COLO668 (cell line): ENCODE results near the gene OR2H2.

Experiments
- DNase-seq: peaks from one replicate; lab custom pipeline; 2025; ENCODE audit not compliant: unreplicated experiment; lab: John Stamatoyannopoulos, UW

The OR2H2 gene

GRCh38 chr6:29584821-29585220 lies at the start of gene OR2H2:
TSS of gene OR2H2 (plus strand) at chr6:29585121. CDS start at chr6:29587945, 2,824 bp downstream.
- DNase-seq, result no peak

DNA sequence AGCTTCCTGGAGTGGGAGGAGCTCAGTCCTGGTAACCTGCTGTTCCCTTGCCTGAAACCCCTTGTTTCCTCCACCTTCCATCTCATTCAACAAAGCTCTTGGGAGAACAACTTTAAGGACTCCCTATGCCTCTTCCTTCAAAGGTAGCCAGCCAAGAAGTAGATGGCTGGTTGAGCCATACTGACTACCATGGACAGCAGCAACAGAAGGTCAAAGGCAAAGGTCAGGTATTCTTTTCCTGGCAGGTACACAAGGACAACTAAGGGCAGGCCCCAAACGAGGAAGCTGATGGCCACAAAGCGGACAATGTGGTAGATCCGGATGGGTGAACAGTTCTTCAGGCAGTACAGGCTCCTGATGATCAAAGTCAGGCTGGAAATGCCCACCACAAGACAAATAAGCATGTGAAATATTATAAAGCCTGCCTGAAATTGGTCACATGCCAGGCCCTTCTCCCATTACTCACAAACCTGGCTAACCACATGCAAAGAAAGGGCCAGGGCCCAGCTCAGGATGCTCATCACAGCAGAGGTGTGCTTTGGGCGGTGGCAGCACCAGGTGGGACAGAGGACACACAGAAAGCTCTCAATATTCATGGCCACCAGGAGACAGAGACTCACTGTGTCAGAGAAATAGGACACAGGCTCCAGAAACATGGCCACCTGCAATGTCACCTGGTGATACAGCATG lies 47.1 kb upstream of the OR2H2 start:
- no peak for DNase-seq

DNA sequence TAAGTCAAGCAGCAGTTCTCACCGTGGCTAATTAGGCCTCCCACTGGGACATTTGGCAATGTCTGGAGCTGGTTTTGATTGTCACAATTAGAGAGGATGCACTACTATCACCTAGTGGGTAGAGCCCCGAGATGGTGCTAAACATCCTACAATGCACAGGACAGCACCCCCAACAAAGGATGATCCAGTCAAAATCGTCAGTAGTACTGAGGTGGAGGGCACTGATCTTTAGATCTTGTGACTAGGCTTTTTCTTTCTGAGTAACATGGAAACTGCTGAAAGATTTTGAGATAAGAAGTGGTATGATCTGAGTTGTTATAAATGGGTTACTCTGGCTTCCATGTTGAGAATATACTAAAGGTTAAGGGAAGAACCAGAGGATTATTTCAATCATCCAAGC lies 37.3 kb upstream of the OR2H2 start:
- DNase-seq, result no peak

GRCh38 chr6:29552512-29553051 lies 32.3 kb upstream of the OR2H2 start:
- no peak for DNase-seq

- no peak for DNase-seq
Observed at GRCh38 chr6:29553268-29554057, 31.5 kb upstream of the OR2H2 start.

- no peak for DNase-seq
Observed at GRCh38 chr6:29554764-29555163, 30.2 kb upstream of the OR2H2 start.

DNA sequence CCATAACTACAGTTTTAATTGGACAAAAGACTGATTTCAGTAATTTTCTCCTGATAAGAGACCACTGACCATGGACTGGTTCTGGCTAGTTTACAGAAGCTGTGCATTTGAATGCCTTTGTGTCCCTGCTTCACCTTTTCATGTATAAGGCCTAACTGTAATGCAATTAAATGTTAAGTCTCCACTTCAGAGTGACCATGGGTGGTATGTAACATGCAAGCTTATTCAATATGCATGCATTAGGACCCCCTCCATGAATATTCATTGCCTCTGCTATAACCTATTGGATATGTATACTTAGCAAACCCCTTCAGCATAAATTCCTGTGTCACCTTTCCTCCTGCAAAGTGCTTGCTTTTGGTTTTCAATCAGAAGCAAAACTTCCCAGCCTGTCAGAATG lies 27.6 kb upstream of the OR2H2 start:
- no peak for DNase-seq

DNA sequence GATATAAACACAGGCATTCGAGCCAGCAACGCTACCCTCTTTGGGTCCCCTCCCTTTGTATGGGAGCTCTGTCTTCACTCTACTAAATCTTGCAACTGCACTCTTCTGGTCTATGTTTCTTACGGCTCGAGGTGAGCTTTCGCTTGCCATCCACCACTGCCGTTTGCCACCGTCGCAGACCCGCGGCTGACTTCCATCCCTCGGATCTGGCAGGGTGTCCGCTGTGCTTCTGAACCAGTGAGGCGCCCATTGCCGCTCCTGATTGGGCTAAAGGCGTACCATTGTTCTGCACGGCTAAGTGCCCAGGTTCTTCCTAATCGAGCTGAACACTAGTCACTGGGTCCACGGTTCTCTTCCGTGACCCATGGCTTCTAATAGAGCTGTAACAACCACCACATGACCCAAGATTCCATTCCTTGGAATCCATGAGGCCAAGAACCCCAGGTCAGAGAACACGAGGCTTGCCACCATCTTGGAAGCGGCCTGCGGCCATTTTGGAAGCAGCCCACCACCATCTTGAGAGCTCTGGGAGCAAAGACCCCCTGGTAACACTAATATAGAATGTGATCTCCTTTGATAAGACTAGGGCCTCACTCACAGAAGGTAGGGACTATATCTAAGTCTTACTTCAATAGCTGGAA lies 26.4 kb upstream of the OR2H2 start:
- no peak for DNase-seq

DNA sequence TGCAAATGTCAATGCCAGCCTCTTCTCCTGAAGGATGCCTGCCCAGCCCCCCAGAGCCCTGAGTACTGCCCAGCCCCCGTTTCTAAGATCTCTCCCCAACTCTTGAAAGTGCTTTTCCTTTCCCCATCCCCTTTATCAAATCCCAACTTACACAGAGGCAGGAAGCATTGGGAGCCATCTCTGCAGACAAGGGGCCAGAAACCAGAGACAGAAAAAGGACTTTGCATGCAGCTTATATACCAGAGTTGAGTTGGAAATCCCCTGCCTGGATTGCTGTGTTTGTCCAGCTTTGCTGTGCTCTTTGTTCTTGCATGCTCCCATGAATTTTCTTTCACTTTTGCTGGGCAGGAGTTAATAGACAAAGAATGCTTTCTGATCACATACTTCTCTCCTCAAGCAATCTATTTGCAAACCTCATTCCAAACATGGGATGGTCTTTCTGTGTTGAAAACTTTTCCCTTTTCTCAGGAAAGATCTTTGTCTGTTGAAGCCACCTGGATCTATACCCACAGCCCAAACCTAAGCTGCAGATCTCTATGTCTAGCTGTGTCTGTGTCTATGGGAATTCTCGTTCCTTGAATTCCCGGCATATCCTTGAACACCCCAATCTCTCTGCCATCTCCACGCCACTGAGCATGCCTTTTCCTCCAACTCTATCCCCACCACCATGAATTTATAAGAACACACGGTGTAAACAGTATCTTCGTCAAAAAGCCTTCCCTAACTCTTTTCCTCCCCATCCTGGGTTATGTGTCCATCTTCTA lies 25.2 kb upstream of the OR2H2 start, which contains the start of gene UBD:
Gene UBD, minus strand, starts transcription at position 209 of the 764 bp plus-strand sequence. Its CDS starts 31 bp downstream, at position 178.
- DNase-seq, result peak; percentile 0

- no peak for DNase-seq
Observed at GRCh38 chr6:29561091-29561490, 23.8 kb upstream of the OR2H2 start.

DNA sequence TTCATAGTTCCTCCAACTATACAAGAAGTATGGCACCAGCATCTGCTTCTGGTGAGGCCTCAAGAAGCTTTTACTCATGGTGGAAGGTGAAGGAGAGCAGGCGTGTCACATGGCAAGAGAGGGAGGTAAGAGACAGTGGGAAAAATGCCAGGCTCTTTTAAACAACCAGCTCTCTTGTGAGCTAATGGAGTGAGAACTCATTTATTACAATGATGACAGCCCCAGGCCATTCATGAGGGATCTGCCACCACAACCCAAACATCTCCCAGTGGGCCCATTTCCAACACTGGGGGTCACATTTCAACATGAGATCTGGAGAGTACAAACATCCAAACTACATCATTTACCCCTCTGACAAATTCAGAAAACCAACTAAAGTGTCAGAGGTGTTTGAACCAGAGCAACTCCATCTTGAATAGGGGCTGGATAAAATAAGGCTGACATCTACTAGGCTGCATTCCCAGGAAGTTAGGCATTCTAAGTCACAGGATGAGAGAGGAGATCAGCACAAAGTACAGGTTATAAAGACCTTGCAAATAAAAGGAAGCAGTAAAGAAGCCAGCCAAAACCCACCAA lies 23.2 kb upstream of the OR2H2 start:
- DNase-seq, result no peak

DNA sequence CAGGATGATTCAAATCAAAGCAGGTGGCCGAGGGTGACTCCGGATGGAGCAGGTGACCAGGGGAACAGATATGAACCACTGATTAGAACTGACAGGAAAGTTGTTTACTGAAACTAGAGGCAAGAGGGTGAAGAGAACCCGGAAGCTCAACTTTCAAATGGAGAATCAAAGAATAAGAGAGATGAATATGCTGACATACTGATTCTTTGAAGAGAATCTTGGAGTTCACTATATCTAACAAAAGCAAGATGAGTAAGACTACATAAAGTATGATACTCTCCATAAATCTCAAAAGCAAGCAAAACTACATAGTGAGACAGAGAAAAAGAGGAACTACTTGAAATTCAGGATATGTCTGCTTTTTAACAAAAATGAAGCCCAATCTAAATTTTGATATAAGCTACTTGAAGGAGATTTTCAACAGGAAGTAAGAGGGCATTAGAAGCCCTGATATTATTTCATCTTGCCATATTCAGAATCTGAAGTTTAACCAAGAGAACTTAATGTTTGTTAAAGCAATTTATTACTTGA lies 21.4 kb upstream of the OR2H2 start:
- no peak for DNase-seq

GRCh38 chr6:29564875-29565274 lies 20.0 kb upstream of the OR2H2 start:
- no peak for DNase-seq

DNA sequence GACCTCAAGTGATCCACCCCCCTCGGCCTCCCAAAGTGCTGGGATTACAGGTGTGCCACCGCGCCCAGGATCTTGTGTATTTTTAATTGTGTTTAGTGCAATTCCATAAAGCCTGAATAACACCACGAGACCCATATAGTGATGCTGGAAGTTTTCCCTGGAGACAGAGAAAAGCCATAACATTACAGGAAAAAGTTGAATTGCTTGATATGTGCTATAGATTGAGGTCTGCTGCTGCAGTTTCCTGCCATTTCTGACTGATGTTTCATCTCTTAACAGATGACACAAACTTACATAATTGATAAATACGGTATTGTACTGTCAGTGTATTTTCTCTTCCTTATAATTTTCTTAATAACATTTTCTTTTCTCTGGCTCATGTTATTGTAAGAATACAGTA lies 18.1 kb upstream of the OR2H2 start:
- DNase-seq, result no peak

DNA sequence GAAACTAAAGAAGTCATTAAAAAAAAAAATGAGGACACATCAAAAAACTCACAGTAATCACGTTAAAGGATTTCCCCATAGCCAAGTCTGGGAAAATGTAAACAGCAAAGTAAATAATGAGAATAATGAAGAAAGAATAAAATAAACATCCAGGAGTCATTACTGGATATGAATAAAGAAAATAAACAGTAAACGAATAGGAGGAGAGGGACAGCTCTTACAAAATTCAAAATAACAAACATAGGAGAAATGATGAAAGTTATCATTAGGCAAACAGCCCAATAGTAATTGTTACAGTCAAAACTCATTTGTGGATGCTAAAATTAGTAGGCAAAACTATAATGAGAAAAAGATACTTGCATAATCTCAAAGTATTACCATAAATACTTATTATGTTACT lies 17.4 kb upstream of the OR2H2 start:
- DNase-seq, result no peak

- DNase-seq, result no peak
Observed at GRCh38 chr6:29567991-29568390, 16.9 kb upstream of the OR2H2 start.

DNA sequence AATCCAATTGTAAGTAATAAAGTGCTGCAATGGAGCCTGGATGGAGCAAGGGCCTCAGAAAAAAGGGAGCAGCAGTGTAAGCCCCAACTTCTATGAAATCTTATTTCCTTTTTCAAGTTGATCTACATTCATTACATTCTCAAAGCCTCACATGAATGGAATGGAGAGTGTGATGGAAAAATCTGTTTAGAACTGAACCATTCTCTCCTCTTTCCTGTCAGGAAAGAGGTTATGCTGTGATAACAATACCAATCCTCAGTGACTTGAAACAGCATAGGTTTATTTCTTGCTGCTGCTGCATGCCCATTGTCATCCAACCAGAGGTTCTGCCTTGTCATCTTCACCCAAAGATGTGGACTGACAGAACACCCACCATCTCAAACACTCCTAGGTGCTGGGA lies 8.9 kb upstream of the OR2H2 start:
- DNase-seq, result no peak

DNA sequence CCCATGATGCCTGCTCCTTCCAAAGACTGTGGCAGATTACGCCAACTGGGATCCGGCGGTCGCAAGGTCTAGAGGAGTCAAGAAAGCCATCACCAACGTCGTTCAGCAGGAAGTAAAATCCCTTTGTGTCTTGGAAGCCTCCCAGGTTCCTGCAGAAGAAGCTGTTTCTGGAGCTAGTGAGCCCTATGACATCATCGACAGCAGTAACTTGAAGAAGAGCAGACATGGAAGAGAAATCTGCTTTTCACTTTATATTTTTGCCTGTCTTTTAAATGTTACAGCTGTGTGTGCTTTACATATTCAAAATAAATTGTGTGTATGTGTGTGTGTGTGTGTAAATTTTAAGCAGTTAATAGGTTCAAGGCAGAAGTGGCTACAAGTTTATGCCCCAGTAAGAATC lies 7.4 kb upstream of the OR2H2 start:
- no peak for DNase-seq

DNA sequence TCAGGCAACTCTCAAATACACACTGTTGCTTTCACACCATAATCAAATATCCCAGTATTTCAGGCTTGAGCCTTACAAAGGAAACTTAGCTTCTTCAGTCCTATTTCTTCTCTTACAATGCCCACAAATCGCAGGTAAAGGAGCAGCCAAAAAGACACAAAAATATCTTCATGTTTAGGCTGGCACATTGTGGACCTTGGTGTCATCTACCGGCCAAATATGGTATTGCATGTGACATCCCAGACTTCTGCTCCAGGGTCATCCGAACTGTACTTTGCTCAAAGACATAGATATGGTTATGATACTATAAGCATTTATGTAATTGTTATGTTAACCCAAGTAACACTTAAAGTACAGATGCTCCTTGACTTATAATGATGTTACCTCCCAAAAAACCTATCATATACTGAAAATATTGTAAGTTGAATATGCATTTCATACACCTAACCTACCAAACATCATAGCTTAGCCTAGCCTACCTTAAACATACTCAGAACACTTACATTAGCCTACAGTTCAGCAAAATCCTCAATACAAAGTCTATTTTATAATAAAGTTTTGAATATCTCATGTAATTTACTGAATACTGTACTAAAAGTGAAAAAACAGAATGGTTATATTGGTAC lies 4.6 kb downstream of the OR2H2 start:
- peak; percentile 13 for DNase-seq
